ENCODE data around the gene KLHL10.
"Not testable (repeated sequence)": the region's sequence is repeated elsewhere in the genome, so short reads cannot be mapped to it uniquely, and the experiment has no call there.

KLHL10 gene

GRCh38 chr17:41860254-41860931, 22.8 kb downstream of the KLHL10 start:
- DNase-seq = no peak

- DNase-seq = peak; percentile 39
Observed at GRCh38 chr17:41863074-41863848, 25.6 kb downstream of the KLHL10 start.

GRCh38 chr17:41864498-41864835, 26.8 kb downstream of the KLHL10 start:
- no peak for DNase-seq

- peak; percentile 93 for DNase-seq
Observed at GRCh38 chr17:41864836-41865595, 27.4 kb downstream of the KLHL10 start, which contains the start of gene KLHL11. Gene KLHL11 (minus strand): TSS chr17:41865423. CDS start chr17:41865370, 53 bp downstream.

GRCh38 chr17:41865596-41865893, 27.9 kb downstream of the KLHL10 start:
- DNase-seq = no peak

- DNase-seq = no peak
Observed at GRCh38 chr17:41868568-41868967, 30.9 kb downstream of the KLHL10 start.

GRCh38 chr17:41869426-41869825, 31.8 kb downstream of the KLHL10 start:
- DNase-seq = no peak

GRCh38 chr17:41870097-41870496, 32.5 kb downstream of the KLHL10 start:
- no peak for DNase-seq

- no peak for DNase-seq
Observed at GRCh38 chr17:41870627-41871026, 33.0 kb downstream of the KLHL10 start.

GRCh38 chr17:41871789-41872188, 34.2 kb downstream of the KLHL10 start:
- no peak for DNase-seq

- no peak for DNase-seq
Observed at GRCh38 chr17:41873559-41874292, 36.1 kb downstream of the KLHL10 start.

GRCh38 chr17:41874293-41874670, 36.7 kb downstream of the KLHL10 start:
- DNase-seq = not testable (repeated sequence)

- DNase-seq = no peak
Observed at GRCh38 chr17:41880130-41880529, 42.5 kb downstream of the KLHL10 start.

- no peak for DNase-seq
Observed at GRCh38 chr17:41882756-41883155, 45.1 kb downstream of the KLHL10 start.

- DNase-seq = no peak
Observed at GRCh38 chr17:41885733-41886132, 48.1 kb downstream of the KLHL10 start.

GRCh38 chr17:41888332-41888965, 50.8 kb downstream of the KLHL10 start:
- DNase-seq = no peak

GRCh38 chr17:41891135-41892020, 53.8 kb downstream of the KLHL10 start:
- DNase-seq = no peak

- DNase-seq = no peak
Observed at GRCh38 chr17:41892021-41892376, 54.4 kb downstream of the KLHL10 start.

GRCh38 chr17:41893384-41893783, 55.8 kb downstream of the KLHL10 start:
- no peak for DNase-seq

GRCh38 chr17:41894791-41895331, 57.2 kb downstream of the KLHL10 start:
- no peak for DNase-seq

GRCh38 chr17:41895617-41896016, 58.0 kb downstream of the KLHL10 start:
- DNase-seq = no peak

Data from activated CD4-positive, alpha-beta T cell treated with anti-CD3 and anti-CD28 coated beads, Interleukin-2, amount 50 U/mL, for 16 hours (primary cell).